Neural progenitor cell (in vitro differentiated cells): ENCODE results near the gene CACNA1C.

Source experiments
- EZH2 ChIP-seq: fragments of 200-600 bp; sonication (generic); IDR thresholded peaks from 2 replicates; pipeline ENCODE4 v1.6.1; 2017; ENCODE audit warnings: antibody characterized with exemption, mild to moderate bottlenecking, moderate library complexity
- EZH2phosphoT487 ChIP-seq: fragments of 200-600 bp; sonication (generic); IDR thresholded peaks from 2 replicates; pipeline ENCODE4 v1.6.1; 2017; ENCODE audit warnings: antibody characterized with exemption
- TF ChIP-seq, protein P1 (sequence below): fragments of 200-600 bp; sonication (generic); IDR thresholded peaks from 2 replicates; pipeline ENCODE4 v1.5.1; 2017; ENCODE audit warnings: antibody characterized with exemption, mild to moderate bottlenecking

DNA sequence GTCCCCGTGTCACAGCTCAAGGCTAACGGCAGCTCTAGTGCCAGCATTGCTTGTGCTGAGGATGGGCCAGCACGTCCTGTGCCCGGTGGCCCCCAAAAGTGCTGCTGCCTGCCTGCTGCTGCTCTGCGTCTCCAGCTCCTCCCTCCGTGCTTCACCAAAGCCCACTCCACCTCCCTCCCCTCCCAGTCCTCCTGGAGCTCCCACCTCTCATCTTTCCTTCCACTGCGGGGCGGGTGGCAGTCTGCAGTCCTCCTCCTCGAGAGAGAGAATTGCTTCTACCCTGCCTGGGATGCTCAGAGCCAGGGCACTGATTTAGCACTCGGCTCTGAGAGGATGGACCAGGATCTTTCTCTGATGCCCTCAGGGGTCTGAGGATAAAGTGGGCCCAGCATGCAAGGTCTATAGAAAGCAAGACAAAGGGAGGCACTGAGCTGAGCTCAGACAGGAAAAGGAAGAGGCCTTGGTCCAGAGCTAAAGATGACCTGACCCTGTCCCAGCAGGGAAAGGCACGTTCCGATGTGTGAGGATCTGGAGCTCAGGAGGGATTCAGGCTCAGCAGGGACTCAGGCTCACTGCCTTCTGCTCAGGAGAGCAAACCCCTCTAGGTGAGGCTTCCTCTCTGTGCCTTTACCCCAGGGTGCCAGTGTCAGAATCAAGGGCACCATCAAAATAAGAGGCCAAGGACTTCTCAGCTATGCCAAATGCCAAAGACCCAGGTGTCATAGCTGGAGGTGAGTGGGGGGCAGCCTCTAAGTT is 628.8 kb downstream of the CACNA1C start:
- TF ChIP-seq, protein P1, sequence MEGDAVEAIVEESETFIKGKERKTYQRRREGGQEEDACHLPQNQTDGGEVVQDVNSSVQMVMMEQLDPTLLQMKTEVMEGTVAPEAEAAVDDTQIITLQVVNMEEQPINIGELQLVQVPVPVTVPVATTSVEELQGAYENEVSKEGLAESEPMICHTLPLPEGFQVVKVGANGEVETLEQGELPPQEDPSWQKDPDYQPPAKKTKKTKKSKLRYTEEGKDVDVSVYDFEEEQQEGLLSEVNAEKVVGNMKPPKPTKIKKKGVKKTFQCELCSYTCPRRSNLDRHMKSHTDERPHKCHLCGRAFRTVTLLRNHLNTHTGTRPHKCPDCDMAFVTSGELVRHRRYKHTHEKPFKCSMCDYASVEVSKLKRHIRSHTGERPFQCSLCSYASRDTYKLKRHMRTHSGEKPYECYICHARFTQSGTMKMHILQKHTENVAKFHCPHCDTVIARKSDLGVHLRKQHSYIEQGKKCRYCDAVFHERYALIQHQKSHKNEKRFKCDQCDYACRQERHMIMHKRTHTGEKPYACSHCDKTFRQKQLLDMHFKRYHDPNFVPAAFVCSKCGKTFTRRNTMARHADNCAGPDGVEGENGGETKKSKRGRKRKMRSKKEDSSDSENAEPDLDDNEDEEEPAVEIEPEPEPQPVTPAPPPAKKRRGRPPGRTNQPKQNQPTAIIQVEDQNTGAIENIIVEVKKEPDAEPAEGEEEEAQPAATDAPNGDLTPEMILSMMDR: no peak
- TF ChIP-seq EZH2phosphoT487 (no peak), EZH2 (no peak)
